ENCODE results near the gene AKAP13. TPM values are rescaled to one million over a fixed set of nuclear protein-coding genes. Genes with fewer than 3 reads are reported as not detected.

Gene AKAP13
- total RNA-seq, 1 donor from 2014 or later: 114 TPM

- TF ChIP-seq CTCF (IDR thresholded peaks at IDR 0.05; ENCODE audit: unreplicated experiment): no peak
- peaks cover 20% of the 10 kb centered on the region for H3K4me1 Mint-ChIP-seq (ENCODE audit: low read depth)
- no peak overlapping the region for H3K27ac Mint-ChIP-seq
- no peaks in the 10 kb centered on the region for H3K9me3 Mint-ChIP-seq (ENCODE audit: low read depth)
- peaks cover 3% of the 10 kb centered on the region for H3K36me3 Mint-ChIP-seq (ENCODE audit: insufficient read depth)
- H3K4me3 Mint-ChIP-seq (ENCODE audit: low read depth): no peak overlapping the region
- H3K27me3 Mint-ChIP-seq: no peaks in the 10 kb centered on the region
- DNase-seq (ENCODE audit: low spot score, unreplicated experiment): no peak
These were observed 243.1 kb downstream of the AKAP13 start for GRCh38 chr15:85623315-85624049.

- TF ChIP-seq CTCF (IDR thresholded peaks at IDR 0.05; ENCODE audit: unreplicated experiment): no peak
- no peak for DNase-seq (ENCODE audit: low spot score, unreplicated experiment)
- Mint-ChIP-seq H3K27me3 (no peaks in the 10 kb centered on the region), H3K27ac (no peak overlapping the region), H3K4me1 (ENCODE audit: low read depth) (peaks cover 20% of the 10 kb centered on the region), H3K9me3 (ENCODE audit: low read depth) (no peaks in the 10 kb centered on the region), H3K36me3 (ENCODE audit: insufficient read depth) (peaks cover 3% of the 10 kb centered on the region), H3K4me3 (ENCODE audit: low read depth) (no peak overlapping the region)
These were observed 243.9 kb downstream of the AKAP13 start for GRCh38 chr15:85624291-85624801.

DNA sequence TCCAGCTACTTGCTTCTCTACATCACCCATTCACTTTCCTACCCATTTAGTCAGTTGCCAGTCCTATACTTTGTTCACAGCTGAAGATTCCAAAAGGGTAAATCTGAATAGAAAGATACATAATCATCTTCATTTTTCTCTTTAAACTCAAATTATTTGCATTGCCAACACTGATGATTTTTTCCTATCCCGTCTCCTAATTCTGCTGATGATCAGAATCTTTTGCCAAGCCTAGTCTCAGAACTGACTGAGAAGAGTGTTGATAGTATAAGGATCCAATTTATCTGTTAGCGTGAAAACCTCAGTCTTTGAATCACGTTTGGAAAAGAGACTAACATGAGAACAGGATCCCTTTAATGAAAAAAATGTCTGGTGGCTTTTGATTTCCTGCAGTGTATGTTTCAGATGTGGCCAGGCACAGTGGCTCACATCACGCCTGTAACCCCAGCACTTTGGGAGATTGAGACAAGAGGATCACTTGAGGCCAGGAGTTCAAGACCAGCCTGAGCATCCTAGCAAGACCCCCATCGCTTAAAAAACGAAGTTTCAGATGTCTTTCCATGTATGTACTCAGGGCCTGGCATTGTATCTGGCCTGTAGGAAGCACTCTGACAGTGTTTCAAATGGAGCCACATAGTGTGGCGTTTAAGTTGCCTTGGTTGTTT lies 244.9 kb downstream of the AKAP13 start:
- H3K9me3 Mint-ChIP-seq (ENCODE audit: low read depth): no peaks in the 10 kb centered on the region
- no peaks in the 10 kb centered on the region for H3K27me3 Mint-ChIP-seq
- no peak overlapping the region for H3K4me3 Mint-ChIP-seq (ENCODE audit: low read depth)
- peak overlapping the region; percentile 16 for H3K27ac Mint-ChIP-seq
- no peak for TF ChIP-seq CTCF (IDR thresholded peaks at IDR 0.05; ENCODE audit: unreplicated experiment)
- peaks cover 20% of the 10 kb centered on the region for H3K4me1 Mint-ChIP-seq (ENCODE audit: low read depth)
- peaks cover 3% of the 10 kb centered on the region for H3K36me3 Mint-ChIP-seq (ENCODE audit: insufficient read depth)
- DNase-seq (ENCODE audit: low spot score, unreplicated experiment): no peak

- H3K27me3 Mint-ChIP-seq: no peaks in the 10 kb centered on the region
- DNase-seq (ENCODE audit: low spot score, unreplicated experiment): no peak
- no peaks in the 10 kb centered on the region for H3K9me3 Mint-ChIP-seq (ENCODE audit: low read depth)
- H3K36me3 Mint-ChIP-seq (ENCODE audit: insufficient read depth): peaks cover 3% of the 10 kb centered on the region
- TF ChIP-seq CTCF (IDR thresholded peaks at IDR 0.05; ENCODE audit: unreplicated experiment): no peak
- H3K27ac Mint-ChIP-seq: peak overlapping the region; percentile 16
- H3K4me3 Mint-ChIP-seq (ENCODE audit: low read depth): no peak overlapping the region
- H3K4me1 Mint-ChIP-seq (ENCODE audit: low read depth): peaks cover 20% of the 10 kb centered on the region
These were observed 245.5 kb downstream of the AKAP13 start for GRCh38 chr15:85625856-85626255.

DNA sequence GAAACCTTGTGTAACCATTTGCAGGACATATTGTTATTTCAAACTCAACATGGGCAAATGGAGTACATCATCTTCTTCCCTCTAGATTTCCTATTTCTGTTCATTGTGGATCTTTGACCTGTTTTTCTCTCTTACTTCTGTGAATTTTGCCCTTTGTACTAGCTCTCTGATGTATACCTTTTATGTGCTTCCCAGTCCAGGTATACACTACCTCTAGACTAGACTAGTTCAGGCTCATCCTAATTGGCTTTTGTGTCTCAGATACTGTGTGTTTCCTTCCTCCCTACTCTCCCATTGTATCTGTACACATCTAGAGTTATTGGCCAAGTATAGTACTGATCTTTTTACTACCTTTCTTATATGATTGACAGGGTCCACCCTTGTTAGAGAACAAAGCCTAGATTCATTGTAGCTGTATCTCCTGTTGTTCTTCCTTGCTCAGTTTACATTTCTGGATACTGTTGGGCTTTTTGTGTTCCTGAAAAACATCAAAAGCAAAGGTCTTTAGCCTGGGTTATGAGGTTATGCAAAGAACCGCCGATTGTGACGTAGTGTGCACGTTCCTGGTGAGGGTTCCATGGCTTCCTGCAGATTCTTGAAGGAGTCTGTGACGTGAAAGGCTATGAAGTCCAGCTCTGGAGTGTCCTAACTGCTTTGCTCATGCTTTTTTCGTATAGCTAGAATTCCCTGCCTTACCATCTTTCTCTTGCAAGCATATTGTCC lies 247.0 kb downstream of the AKAP13 start:
- no peaks in the 10 kb centered on the region for H3K9me3 Mint-ChIP-seq (ENCODE audit: low read depth)
- no peak for DNase-seq (ENCODE audit: low spot score, unreplicated experiment)
- no peak for TF ChIP-seq CTCF (IDR thresholded peaks at IDR 0.05; ENCODE audit: unreplicated experiment)
- peaks cover 3% of the 10 kb centered on the region for H3K36me3 Mint-ChIP-seq (ENCODE audit: insufficient read depth)
- H3K27me3 Mint-ChIP-seq: no peaks in the 10 kb centered on the region
- no peak overlapping the region for H3K4me3 Mint-ChIP-seq (ENCODE audit: low read depth)
- H3K27ac Mint-ChIP-seq: no peak overlapping the region
- H3K4me1 Mint-ChIP-seq (ENCODE audit: low read depth): peaks cover 20% of the 10 kb centered on the region

All from progenitor cell of endocrine pancreas (in vitro differentiated cells).